Stimulated activated CD8-positive, alpha-beta memory T cell treated with anti-CD3 and anti-CD28 coated beads, Interleukin-15, amount 100 ng/mL, for 4 hours (primary cell): ENCODE results near the gene INTS2.
"Not testable (repeated sequence)": the region's sequence is repeated elsewhere in the genome, so short reads cannot be mapped to it uniquely, and the experiment has no call there.

Experiments used
- DNase-seq, 2 donors: peaks; one replicate each; pipeline ENCODE4 v3.0.0-alpha.2; 2020; ENCODE audit warnings: low read depth in 2 of 2

The INTS2 gene

DNA sequence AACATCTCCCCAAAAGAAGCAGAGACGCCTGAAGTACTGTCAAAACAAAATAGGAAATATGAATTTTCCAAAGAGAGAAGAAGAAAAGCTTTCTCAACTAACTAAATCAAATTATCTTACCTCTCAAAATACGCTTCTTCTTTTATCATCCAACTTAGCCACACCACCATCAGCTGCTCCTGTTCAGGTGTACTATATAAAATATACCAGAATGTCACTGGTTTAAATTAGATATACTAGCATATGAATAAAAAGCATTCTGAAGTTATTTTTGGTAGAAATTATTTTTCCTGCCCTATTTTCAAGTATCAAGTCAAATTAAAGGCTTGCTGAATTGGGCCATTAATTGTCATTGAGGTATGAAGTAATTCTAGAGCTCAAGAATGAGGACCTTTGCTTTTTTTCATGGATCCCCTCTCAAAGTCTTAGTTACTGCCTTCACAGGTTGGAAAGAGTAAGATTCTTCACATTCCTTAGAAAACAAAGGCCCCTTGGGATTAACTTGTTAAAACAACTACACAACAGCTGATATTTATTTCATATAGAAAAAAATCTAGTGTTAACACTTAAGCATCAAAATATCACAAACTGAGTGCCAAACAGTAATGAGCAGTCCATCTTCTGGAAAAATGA lies 30.1 kb downstream of the INTS2 start:
- DNase-seq: no peak

DNA sequence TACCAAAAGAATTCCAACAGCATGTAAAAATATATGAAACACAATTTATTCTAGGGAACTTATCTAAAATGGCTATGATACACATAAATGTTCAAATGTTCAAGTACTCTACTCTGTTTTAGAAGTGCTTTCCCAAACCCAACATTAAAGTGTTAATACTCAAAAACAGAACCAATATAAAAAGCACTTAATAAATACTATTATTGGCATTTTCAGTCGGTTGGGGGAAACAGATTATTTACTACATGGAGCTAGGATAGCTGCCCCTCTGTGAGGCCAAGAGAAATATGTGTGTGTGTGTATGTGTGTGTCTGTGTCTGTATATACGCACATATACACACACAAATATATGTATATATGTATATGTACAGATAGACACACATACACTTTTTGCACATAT lies 32.4 kb downstream of the INTS2 start:
- DNase-seq: no peak

DNA sequence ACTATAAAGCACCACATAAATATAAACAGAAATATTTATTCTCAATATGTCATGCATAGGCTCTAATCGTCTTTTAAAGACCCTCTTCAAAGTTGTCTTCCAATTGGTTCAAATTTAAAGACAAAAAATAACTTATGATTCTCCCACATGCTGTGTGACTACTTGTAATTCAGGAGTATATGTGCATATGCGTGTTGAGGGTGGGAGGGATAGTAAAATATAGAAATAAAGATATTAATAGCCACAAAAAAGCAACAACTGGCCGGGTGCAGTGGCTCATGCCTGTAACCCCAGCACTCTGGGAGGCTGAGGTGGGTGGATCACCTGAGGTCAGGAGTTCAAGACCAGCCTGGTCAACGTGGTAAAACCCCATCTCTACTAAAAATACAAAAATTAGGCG lies 33.5 kb downstream of the INTS2 start:
- DNase-seq: not testable (repeated sequence)

DNA sequence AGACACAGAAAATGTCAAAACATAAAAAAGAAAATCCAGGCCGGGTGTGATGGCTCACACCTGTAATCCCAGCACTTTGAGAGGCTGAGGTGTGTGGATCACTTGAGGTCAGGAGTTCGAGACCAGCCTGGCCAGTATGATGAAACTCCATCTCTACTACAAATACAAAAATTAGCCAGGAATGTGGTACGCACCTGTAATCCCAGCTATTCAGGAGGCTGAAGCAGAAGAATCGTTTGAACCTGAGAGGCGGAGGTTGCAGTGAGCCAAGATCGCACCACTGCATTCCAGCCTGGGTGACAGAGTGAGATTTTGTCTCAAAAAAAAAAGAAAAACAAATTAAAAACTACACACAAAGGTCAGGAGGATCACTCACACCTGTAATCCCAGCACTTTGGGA lies 40.0 kb downstream of the INTS2 start:
- DNase-seq: not testable (repeated sequence)

DNA sequence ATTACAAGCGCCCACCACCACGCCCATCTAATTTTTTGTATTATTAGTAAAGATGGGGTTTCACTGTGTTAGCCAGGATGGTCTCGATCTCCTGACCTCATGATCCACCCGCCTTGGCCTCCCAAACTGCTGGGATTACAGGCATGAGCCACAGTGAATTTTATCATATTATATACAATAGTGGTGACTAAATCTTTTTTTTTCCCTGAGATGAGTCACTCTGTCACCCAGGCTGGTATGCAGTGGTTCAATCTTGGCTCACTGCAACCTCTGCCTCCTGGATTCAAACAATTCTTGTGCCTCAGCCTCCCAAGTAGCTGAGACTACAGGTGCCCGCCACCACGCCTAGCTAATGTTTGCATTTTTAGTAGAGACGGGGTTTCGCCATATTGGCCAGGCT lies 41.9 kb downstream of the INTS2 start:
- DNase-seq: not testable (repeated sequence)

DNA sequence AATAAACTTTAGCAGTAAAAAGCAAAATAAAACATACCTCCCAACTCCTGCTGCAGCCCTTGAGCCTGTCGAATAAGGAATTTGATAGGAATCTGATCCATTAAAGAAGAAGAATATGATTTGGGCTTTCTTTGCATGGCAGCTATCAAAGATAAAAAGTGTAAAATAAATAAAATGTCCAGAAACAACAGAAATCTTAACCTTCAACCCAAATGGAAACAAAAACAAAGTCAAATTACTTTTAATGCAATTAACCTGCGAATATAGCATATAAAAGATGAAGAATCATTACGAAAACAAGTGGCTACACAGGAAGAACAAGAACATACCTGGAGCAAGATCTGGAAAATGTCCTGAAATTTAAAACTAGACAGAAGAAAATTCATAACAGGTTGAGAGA lies 42.9 kb downstream of the INTS2 start:
- no peak for DNase-seq

DNA sequence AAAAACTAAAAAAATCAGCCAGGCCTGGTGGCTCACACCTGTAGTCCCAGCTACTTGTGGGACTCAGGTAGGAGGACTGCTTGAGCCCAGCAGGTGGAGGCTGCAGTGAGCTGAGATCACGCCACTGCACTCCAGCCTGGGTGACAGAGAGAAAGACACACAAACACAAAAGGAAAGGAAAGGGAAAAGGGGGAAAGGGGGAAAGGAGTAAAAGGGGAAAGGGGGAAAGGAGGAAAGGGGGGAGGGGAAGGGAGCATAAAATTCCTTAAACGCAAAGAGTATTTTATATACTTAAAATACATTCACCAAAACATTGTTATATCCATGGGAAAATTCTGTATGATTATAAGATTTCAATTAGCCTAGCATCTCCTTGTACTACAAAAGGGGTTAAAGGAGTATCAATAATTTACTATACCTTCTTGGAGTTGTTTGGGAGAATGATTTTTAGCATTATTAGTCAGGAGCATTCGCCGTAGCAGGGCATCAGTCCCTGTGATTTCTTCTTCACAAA lies 47.1 kb downstream of the INTS2 start:
- DNase-seq: no peak

DNA sequence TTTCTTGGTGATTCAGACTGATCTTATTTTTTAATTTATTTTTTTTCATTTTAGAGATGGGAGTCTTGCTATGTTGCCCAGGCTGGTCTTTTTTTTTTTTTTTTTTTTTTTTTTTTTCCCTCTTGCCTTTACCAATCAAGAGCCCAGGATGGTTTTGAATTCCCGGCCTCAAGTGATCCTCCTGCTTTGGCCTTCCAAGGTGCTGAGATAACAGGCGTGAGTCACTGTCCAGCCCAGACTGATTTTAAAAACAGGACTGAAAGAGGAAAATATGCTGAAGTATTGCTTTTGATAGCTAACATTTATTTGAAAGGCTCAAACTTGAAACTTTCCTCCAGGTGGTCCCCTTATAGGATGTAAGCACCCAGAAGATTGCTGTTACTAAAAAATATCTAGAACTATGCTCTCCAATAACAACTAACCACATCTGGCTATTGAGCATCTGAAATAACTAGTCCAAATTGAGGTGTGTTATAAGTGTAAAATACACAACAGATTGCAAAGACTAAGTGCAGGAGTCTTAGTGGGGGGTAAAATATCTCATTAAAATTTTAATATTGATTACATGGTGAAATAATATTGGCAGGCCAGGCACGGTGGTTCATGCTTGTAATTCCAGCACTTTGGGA lies 48.7 kb downstream of the INTS2 start:
- DNase-seq: no peak

DNA sequence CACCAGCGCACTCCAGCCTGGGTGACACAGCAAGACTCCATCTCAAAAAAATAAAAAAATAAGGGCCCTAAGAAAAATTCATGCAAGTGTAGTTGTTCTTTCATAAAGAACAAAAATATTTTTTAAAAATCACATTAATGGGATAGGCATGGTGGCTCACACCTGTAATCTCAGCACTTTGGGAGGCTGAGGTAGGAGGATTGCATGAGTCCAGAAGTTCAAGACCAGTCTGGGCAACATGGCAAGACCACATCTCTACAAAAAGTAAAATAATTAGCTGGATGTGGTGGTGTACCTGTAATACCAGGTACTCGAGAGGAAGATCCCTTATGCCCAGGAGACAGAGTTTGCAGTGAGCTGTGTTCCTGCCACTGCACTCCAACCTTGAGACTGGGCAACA lies 49.3 kb downstream of the INTS2 start:
- DNase-seq: no peak

DNA sequence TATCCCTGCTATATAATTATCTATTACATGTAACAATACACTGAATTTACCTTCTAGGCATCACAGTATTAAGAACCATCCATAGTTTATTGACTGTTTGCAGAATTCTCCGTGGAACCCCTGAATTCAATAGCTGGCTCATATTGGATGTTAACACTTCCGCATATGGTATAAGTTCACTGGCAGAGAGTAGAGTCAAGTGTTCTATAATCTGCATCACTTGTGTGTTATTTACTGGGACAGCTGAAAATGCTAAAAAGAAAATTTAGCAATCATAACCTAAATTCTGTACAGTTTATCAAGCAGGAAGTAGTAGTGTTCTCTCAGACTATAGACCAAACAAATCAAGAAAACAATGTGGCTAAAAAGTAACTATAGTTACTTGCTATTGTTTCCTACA lies 49.9 kb downstream of the INTS2 start:
- no peak for DNase-seq

DNA sequence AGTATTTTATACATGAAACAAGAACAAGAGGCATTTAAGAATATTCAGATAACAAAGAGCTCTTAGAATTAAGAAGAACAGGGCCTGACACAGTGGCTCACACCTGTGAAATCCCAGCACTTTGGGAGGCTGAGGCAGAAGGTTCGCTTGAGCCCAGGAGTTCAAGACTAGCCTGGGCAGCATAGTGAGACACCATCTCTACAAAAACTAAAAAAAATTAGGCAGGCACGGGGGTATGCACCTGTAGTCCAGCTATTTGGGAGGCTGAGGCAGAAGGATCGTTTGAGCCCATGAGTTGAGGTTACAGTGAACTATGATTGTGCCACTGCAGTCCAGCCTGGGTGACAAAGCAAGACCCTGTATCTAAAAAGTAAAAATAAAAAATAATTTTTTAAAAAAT lies 52.0 kb downstream of the INTS2 start:
- DNase-seq: no peak

DNA sequence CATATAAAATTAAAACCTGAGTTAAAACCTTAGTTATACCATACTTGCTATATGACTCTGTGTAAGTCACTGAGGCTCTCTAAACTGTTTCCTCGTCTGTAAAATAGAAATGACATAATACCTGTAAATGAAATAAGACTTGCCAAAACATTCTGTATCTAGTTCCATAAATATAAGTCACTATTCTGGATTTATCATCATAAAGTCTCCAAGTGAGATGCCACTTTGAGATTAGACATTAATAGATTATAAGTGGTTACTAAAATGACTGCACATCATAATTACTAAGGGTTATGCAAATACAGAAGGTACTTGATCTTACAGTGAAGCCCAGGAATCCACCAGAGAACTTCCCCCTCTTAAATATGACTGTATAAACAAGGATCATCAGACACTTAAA lies 52.5 kb downstream of the INTS2 start:
- DNase-seq: no peak

DNA sequence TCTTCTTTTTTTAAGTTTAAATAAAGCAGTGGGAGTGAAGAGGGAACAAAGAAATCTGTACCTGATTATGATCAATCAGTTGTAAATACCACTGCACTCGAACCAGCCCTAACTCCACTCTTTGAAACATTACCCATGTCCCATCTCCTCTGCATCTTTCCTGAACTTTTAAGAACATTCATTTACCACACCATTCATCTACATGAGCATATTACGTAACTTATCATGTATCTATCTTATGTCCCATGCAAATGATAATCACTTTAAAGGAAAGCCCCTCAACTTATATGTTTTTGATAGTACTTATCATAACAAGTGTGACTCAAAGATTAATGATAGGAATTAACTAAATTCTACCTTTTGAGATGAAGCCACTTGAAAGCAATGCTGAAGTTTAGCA lies 53.7 kb downstream of the INTS2 start:
- DNase-seq: no peak

DNA sequence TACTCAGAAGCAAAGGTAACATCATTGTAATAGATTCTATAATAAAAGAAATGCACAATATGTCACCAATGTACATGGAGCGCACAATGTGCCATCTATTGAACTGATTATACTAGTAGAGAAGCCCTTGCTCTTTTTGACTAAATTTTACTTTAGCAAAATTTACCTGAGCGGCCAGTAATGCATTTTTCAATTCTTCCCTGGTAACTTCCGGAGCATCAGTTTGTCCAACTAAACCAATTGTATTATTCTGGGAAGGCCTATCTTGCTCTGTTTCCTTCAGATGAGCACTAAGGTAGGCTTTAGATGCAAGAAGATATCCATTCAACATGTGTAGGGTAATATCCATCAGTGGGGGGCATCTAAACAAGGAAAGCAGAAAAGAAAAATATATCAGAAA lies 55.7 kb downstream of the INTS2 start:
- DNase-seq: no peak

DNA sequence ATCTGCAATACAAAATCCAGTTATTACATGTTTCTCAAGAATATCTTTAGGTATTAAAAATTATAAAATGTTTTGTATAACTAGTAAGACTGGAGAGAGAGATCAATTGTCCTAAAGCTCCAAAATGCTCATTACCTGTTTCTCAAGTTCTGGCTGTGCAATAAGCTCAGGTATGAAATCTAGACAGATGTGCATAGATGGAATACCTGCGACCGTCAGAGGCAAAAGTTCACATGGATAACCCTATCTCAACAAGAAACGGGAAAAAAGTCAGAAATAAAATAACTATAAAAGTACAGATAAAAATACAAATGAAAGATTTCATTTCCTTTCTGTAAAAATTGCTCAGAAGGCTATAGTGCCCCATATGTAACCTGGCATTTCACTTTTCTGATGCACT lies 58.6 kb downstream of the INTS2 start:
- no peak for DNase-seq

DNA sequence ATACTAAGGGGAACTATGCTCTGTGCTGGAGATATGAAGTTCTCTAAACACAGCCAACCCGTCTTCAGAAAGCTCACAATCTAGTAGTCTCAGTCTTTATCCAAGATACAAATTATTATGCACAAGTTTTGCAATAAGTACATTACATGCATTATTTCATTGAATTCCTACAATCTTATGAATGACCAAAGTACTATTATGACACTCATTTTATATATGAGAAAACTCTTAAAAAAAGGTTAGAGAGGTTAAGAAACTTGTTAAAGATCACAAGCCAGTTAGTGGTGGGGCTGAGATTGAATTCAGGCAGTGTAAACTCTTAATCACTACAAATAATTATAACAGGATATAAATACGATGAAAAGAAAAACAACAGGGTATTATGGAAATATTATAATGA lies 59.7 kb downstream of the INTS2 start:
- no peak for DNase-seq

DNA sequence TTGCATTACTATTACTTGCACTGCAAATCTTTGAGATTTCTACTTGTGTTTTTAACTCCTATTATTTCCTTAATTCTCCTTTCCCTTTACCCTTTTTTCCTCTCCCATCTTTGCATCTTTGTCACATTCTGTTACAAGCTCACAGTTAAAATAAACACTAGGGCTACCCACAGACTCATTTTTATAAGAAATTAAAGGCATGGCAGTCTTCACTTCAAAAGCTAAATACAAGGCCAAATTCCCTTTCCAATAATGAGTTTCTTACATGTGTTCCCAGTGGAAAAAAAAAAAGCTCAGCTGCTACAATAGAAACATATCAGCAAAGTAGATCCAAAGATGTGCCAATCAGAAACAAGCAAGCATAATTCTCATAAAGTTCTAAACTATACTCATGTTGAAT lies 60.7 kb downstream of the INTS2 start:
- no peak for DNase-seq

DNA sequence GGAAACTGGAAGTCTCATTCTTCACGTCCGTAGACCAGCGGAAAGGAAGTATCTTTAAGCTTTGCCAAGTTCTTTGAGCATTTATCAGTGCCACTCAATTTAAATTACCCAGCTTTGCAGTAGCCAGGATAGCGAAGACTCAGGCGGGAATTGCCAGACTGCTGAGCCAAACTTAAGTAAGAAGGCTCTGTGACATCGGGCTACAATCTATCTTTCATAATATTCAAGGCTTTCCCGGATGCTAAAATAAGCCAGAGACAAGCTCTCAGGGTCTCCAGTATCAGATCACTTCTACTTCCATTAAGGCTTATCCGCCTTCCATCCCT lies 64.0 kb downstream of the INTS2 start:
- no peak for DNase-seq

DNA sequence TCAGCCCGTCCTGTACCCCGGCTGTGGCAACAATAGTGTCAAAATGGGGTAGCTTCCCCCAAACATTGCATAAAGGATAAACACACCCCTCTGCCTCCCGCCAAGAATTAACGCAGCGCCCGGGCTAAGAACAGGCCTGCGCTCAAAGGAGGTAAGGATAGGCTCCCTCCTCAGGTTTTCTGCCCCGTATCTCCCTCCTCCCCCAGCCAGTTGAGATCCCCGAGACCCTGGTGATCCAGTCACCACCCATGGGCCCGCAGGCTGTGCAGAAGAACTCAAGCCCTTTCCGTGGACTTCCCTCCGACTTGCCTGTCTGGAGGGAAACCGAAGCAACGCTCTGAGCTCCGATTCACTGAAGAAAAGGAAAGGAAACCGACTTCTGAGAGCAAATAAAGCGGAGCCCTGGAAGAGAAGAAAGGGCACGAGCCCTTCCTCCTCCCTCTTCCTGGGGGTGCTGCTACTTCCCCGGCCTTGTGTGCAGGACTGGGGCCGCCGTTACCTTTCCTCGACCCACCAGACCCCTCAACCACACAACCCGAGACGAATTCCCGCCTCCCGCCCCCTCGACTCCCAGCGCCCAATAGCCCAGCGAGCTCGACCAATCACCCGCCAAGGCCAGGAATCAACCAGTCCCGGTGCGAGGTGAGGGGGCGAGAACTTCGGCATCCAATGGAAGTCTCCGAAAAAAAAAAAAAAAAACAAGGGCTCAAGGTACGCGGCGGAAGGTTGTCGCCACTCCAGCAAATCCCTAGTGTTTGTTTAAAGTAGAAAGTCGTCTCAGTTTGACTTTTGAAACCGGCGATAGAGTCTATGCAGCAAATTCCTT lies 64.6 kb downstream of the INTS2 start, which contains the start of gene BRIP1:
BRIP1 (minus strand) TSS at position 554 of the 826 bp plus-strand sequence. CDS start 1,989 bp downstream, outside the sequence.
- DNase-seq: peak; percentile 66 to 81

DNA sequence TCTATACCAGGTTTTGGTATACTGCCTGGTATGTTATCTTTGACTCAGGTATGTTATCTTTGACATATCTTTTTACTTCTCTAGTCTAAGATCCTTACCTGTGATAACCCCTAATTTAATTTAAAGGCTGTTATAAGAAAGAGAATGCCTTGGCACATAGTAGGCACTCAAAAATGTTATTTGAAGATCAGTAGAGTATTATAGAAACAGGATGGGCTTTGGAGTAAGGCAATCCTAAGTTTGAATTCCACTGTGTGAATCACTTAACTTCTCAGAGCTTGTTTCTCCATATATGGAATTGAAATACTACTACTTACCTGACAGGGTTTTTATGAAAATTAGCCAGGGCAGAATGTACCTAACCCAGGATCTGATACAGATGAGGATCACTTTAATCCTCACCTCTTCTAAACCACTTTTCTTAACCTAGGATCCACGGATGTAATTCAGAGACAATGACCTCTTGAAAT lies 65.6 kb downstream of the INTS2 start:
- DNase-seq: no peak

DNA sequence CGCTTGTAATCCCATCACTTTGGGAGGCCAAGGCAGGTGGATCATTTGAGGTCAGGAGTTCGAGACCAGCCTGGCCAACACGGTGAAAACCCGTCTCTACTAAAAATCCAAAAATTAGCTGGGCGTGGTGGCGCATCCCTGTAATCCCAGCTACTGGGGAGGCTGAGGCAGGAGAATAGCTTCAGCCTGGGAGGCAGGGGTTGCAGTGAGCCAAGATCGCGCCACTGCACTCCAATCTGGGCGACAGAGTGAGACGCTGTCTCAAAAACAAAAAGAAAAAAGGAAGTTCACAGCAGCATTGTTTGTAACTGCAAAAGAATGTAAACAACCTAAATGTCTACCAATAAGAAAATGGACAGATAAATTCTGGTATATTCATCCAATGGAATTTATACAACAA lies 67.4 kb downstream of the INTS2 start:
- DNase-seq: not testable (repeated sequence)

DNA sequence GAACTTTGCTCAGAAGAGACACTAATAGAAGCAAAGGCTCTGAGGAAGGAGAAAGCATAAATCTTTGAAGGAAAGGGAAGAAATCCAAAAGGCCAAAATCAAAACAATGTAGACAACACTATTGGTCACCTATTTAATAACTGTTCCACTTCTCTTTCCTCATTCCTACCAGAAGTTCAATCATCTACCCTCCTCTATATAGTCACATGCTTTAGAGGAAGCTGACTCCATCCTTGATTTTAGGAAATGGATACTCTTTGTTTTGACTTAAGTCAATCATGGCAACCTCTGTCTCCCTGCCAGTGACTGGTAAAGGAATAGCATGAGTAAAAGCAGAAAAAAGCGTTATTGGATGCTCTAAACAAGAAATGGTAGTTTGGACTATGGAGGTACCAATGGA lies 71.7 kb downstream of the INTS2 start:
- no peak for DNase-seq

DNA sequence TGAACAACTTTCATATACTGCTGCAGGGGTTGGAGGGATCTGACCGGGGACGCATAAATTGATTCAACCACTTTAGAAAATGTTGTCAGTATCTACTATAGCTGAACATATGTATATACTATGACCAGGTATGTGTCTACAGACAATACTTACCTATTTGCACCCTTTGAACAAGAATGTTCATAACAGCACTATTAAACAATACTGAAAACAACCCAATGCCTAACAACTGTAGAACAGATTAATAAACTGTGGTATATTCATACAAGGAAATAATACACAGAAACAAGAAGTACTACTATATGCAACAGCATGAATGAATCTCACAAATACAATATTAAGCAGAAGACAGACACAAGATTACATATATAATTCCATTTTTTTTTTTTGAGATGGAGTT lies 74.9 kb downstream of the INTS2 start:
- DNase-seq: no peak
